HepG2 (cell line): ENCODE measurements around the gene TRNT1. TPM values are rescaled to one million over a fixed set of nuclear protein-coding genes. Genes with fewer than 3 reads are reported as not detected.

Source experiments
- ATAC-seq: fragments of 200-7000 bp; cut with Tn5 transposase; 3 replicates; pipeline ENCODE4 v1.9.1; 2020; ENCODE audit warnings: mild to moderate bottlenecking, moderate library complexity
- BruUV-seq: library from RNA; stranded (reverse); fragments of 400-500 nt; replicated peaks from 2 replicates; lab custom pipeline; 2021; lab: Mats Ljungman, UMichigan
- CTCF ChIA-PET: fragments of 300-600 bp; formaldehyde crosslinking; extraction: SDS; loops from one replicate; lab custom pipeline; 2021; ENCODE audit warnings: low total read pairs, inconsistent platforms, low intra/inter-chr PET ratio; lab: Yijun Ruan, JAX
- POLR2A ChIA-PET: fragments of 350-600 bp; sonication (Branson Sonifier 250); formaldehyde crosslinking; loops from one replicate; lab custom pipeline; 2020; ENCODE audit warnings: antibody characterized with exemption, inconsistent platforms; lab: Yijun Ruan, JAX
- DNase-seq: peaks from one replicate; pipeline ENCODE4 v3.0.0-alpha.2; 2015; ENCODE audit warnings: low spot score
- FAIRE-seq: peaks from 3 replicates; lab custom pipeline; 2011; peaks lifted over from hg19 to GRCh38; lab: Jason Lieb, UNC
- H2AFZ ChIP-seq: one replicate; pipeline ENCODE4 v1.6.1; 2011; ENCODE audit warnings: low read length, inconsistent platforms
- H3K27ac ChIP-seq: fragments of 300-600 bp; 3 replicates; pipeline ENCODE4 v1.8.0; 2011; ENCODE audit warnings: mixed run types, mild to moderate bottlenecking, mixed read lengths, low read length, inconsistent platforms; ENCODE audit not compliant: insufficient read depth; ENCODE audit errors: extremely low read length
- H3K27me3 ChIP-seq, 2 experiments: fragments of 200-600 bp in 1 of 2; 2 replicates in 1 of 2; 3 replicates in 1 of 2; pipeline versions ENCODE4 v1.6.0 to v1.8.0; 2011; ENCODE audit warnings: low read length in 2 of 2, mild to moderate bottlenecking in 2 of 2, moderate library complexity in 2 of 2, inconsistent platforms in 1 of 2; ENCODE audit not compliant: insufficient read depth in 2 of 2, control insufficient read depth in 1 of 2
- H3K36me3 ChIP-seq, 2 experiments: fragments of 200-600 bp in 1 of 2; replicated peaks in 1 of 2; 2 replicates in 1 of 2; 3 replicates in 1 of 2; pipeline versions ENCODE4 v1.5.1 to v1.8.0; 2011; ENCODE audit warnings: low read length in 2 of 2, inconsistent platforms in 1 of 2; ENCODE audit not compliant: insufficient read depth in 2 of 2, control insufficient read depth in 1 of 2
- H3K4me1 ChIP-seq: 2 replicates; pipeline ENCODE4 v1.5.1; 2012; ENCODE audit warnings: low read length, inconsistent platforms; ENCODE audit not compliant: insufficient read depth
- H3K4me2 ChIP-seq: 2 replicates; pipeline ENCODE4 v1.6.0; 2011; ENCODE audit warnings: low read depth, low read length, inconsistent platforms
- H3K4me3 ChIP-seq, 3 experiments: fragments of 200-600 bp in 1 of 3; sonication (generic), shearing (Covaris generic) in 1 of 3; replicated peaks in 1 of 3; 2 replicates each; pipeline ENCODE4 v1.5.1; 2011 to 2016; ENCODE audit warnings: low read length in 3 of 3, inconsistent platforms in 2 of 3, low read depth in 2 of 3, mild to moderate bottlenecking in 2 of 3, control low read depth in 1 of 3, mixed read lengths in 1 of 3; ENCODE audit not compliant: insufficient read depth in 1 of 3
- H3K79me2 ChIP-seq: one replicate; pipeline ENCODE4 v1.6.1; 2011; ENCODE audit warnings: low read length, inconsistent platforms; ENCODE audit not compliant: insufficient read depth
- H3K9ac ChIP-seq: 2 replicates; pipeline ENCODE4 v1.6.0; 2011; ENCODE audit warnings: mild to moderate bottlenecking, low read depth, low read length, inconsistent platforms; ENCODE audit not compliant: insufficient read depth
- H3K9me3 ChIP-seq: 2 replicates; pipeline ENCODE4 v1.5.1; 2012; ENCODE audit warnings: mild to moderate bottlenecking, low read length
- H4K20me1 ChIP-seq: 2 replicates; pipeline ENCODE4 v1.6.0; 2011; ENCODE audit warnings: inconsistent platforms, mild to moderate bottlenecking, low read length, moderate library complexity; ENCODE audit not compliant: insufficient read depth
- ZFAT ChIP-seq: sonication (generic); formaldehyde crosslinking; conservative IDR thresholded peaks from 2 replicates; pipeline ENCODE4 v1.8.1; 2023; ENCODE audit warnings: missing genetic modification reagents, inconsistent platforms
- ZNF34 ChIP-seq: sonication (generic); formaldehyde crosslinking; IDR thresholded peaks from 2 replicates; pipeline ENCODE4 v1.4.0; 2020; ENCODE audit warnings: mild to moderate bottlenecking, missing genetic modification reagents, borderline replicate concordance
- ZNF615 ChIP-seq: sonication (generic); formaldehyde crosslinking; IDR thresholded peaks from 2 replicates; pipeline ENCODE4 v1.5.0; 2020; ENCODE audit warnings: mild to moderate bottlenecking, missing genetic modification reagents, borderline replicate concordance
- ZNF652 ChIP-seq: IDR thresholded peaks from 2 replicates; pipeline ENCODE4 v1.6.1; 2016; ENCODE audit warnings: low read depth, borderline replicate concordance
- WGBS: methylation state at CpG from one replicate; pipeline ENCODE4 v1.1.6; 2017; ENCODE audit warnings: low lambda C conversion rate; 5-methylcytosine and 5-hydroxymethylcytosine counted together
- in situ Hi-C: cut with HindIII; loops from 2 replicates; pipeline ENCODE4 v1.10.0; 2017; ENCODE audit warnings: low pct_unique_long_range_greater_than_20kb; ENCODE audit not compliant: extremely low pct_ligation_motif_present
- intact Hi-C: fragments of 100-400 bp; cut with micrococcal nuclease; formaldehyde crosslinking; loops from one replicate; pipeline ENCODE4 v1.10.0; 2022; ENCODE audit not compliant: unreplicated experiment
- polyA plus RNA-seq, 8 experiments: library from polyadenylated mRNA; depleted of rRNA in 3 of 8; stranded (reverse) in 7 of 8; unstranded in 1 of 8; fragments of >200 nt; fragmentation: Illumina TruSeq in 4 of 8; extraction: Trizol in 4 of 8; gene quantifications; 2 replicates each; pipeline versions ENCODE4 v1.2.1 to v1.2.3, GENCODE V29; 2011 to 2016; ENCODE audit warnings: low read depth in 4 of 8, missing spikeins in 1 of 8, mixed read lengths in 1 of 8; ENCODE audit not compliant: insufficient read depth in 1 of 8
- total RNA-seq, 5 experiments: library from RNA; depleted of rRNA; stranded (reverse); fragments of >200 nt; fragmentation: Illumina TruSeq; extraction: Trizol; gene quantifications; 2 replicates each; pipeline ENCODE4 v1.2.3, GENCODE V29; 2016; ENCODE audit warnings: low read depth in 1 of 5
- TF ChIP-seq, protein P1 (sequence below): IDR thresholded peaks from 2 replicates; pipeline ENCODE4 v1.6.1; 2012; ENCODE audit warnings: low read length, improper control_type of control experiment

Gene TRNT1
- total and polyA plus RNA-seq, 2 of the 13 experiments (the other 11 are each of a cell fraction or from before 2014, with no cell fraction given) = 9.4 to 27.7 TPM

- TF ChIP-seq, protein P1, sequence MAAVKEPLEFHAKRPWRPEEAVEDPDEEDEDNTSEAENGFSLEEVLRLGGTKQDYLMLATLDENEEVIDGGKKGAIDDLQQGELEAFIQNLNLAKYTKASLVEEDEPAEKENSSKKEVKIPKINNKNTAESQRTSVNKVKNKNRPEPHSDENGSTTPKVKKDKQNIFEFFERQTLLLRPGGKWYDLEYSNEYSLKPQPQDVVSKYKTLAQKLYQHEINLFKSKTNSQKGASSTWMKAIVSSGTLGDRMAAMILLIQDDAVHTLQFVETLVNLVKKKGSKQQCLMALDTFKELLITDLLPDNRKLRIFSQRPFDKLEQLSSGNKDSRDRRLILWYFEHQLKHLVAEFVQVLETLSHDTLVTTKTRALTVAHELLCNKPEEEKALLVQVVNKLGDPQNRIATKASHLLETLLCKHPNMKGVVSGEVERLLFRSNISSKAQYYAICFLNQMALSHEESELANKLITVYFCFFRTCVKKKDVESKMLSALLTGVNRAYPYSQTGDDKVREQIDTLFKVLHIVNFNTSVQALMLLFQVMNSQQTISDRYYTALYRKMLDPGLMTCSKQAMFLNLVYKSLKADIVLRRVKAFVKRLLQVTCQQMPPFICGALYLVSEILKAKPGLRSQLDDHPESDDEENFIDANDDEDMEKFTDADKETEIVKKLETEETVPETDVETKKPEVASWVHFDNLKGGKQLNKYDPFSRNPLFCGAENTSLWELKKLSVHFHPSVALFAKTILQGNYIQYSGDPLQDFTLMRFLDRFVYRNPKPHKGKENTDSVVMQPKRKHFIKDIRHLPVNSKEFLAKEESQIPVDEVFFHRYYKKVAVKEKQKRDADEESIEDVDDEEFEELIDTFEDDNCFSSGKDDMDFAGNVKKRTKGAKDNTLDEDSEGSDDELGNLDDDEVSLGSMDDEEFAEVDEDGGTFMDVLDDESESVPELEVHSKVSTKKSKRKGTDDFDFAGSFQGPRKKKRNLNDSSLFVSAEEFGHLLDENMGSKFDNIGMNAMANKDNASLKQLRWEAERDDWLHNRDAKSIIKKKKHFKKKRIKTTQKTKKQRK = no peak
- no peak for TF ChIP-seq ZNF652 (CRISPR knock-in tag)
These were observed 39.5 kb upstream of the TRNT1 start (continued) for GRCh38 chr3:3087279-3087678.

GRCh38 chr3:3087716-3088465 lies 38.8 kb upstream of the TRNT1 start:
- no peaks in the 10 kb centered on the region for H3K36me3 ChIP-seq
- DNase-seq = no peak
- no peak for ATAC-seq
- H3K4me3 ChIP-seq = no peak overlapping the region
- in situ Hi-C loops = no loop called here
- no peaks in the 10 kb centered on the region for H3K27me3 ChIP-seq
- no peaks in the 10 kb centered on the region for H3K9me3 ChIP-seq
- no peak overlapping the region for H2AFZ ChIP-seq
- no peaks in the 10 kb centered on the region for H4K20me1 ChIP-seq
- intact Hi-C loops = no loop called here
- H3K79me2 ChIP-seq = no peaks in the 10 kb centered on the region
- H3K4me2 ChIP-seq = no peak overlapping the region
- no TSS peak for BruUV-seq
- H3K9ac ChIP-seq = no peak overlapping the region
- H3K4me1 ChIP-seq = no peaks in the 10 kb centered on the region
- FAIRE-seq = no peak
- CTCF ChIA-PET = no interaction called here
- 6% methylated on average over 6 of the region's 7 CpGs for WGBS
- TF ChIP-seq ZNF615 (no peak), ZNF34 (no peak), ZFAT (CRISPR knock-in tag) (no peak)
- TF ChIP-seq, all 625 proteins: peak for 0
- POLR2A ChIA-PET = no interaction called here
- H3K27ac ChIP-seq = no peak overlapping the region
